K562 (cell line): ENCODE data around the gene KMT2E. TPM values are rescaled to one million over a fixed set of nuclear protein-coding genes. Genes with fewer than 3 reads are reported as not detected.

Source experiments
- CEBPG ChIP-seq, 3 experiments: fragments of 200-800 bp in 1 of 3; sonication (Bioruptor generic) in 1 of 3; sonication (generic) in 1 of 3; formaldehyde crosslinking in 1 of 3; IDR thresholded peaks in 2 of 3; conservative IDR thresholded peaks in 1 of 3; 2 replicates each; pipeline versions ENCODE4 v1.6.1 to v1.8.0; 2016 to 2022; ENCODE audit warnings: missing compliant biosample characterization in 2 of 3, missing genetic modification characterization in 2 of 3, mild to moderate bottlenecking in 1 of 3, missing genetic modification reagents in 1 of 3
- CREB1 ChIP-seq, 2 experiments: sonication (generic) in 1 of 2; formaldehyde crosslinking in 1 of 2; IDR thresholded peaks; 2 replicates each; pipeline versions ENCODE4 v1.6.1 to v1.8.0; 2012 to 2022; ENCODE audit warnings: inconsistent platforms in 1 of 2, mild to moderate bottlenecking in 1 of 2, missing genetic modification reagents in 1 of 2, moderate library complexity in 1 of 2
- GATA2 ChIP-seq: sonication (generic); formaldehyde crosslinking; IDR thresholded peaks from 2 replicates; pipeline ENCODE4 v1.4.0; 2020; ENCODE audit warnings: mild to moderate bottlenecking, missing genetic modification reagents
- KAT8 ChIP-seq: fragments of 450-650 bp; IDR thresholded peaks from 2 replicates; pipeline ENCODE4 v1.6.1; 2016; ENCODE audit warnings: low read depth, mild to moderate bottlenecking
- MCM5 ChIP-seq: fragments of 450-650 bp; IDR thresholded peaks from 2 replicates; pipeline ENCODE4 v1.6.1; 2016; ENCODE audit warnings: low read depth
- NFATC3 ChIP-seq: fragments of 450-650 bp; IDR thresholded peaks from 2 replicates; pipeline ENCODE4 v1.6.1; 2017; ENCODE audit warnings: mild to moderate bottlenecking
- RAD21 ChIP-seq, 2 experiments: fragments of 250-450 bp in 1 of 2; fragments of 450-650 bp in 1 of 2; sonication (Bioruptor Pico) in 1 of 2; formaldehyde crosslinking in 1 of 2; IDR thresholded peaks in 1 of 2; conservative IDR thresholded peaks in 1 of 2; 2 replicates each; pipeline versions ENCODE4 v1.4.0 to v1.8.0; 2020 to 2022; ENCODE audit warnings: mild to moderate bottlenecking in 2 of 2, moderate library complexity in 1 of 2
- SIN3B ChIP-seq: fragments of 450-650 bp; IDR thresholded peaks from 2 replicates; pipeline ENCODE4 v1.6.1; 2017; ENCODE audit warnings: low read depth, mild to moderate bottlenecking, moderate library complexity
- SMAD3 ChIP-seq: fragments of 450-650 bp; formaldehyde crosslinking; conservative IDR thresholded peaks from 2 replicates; pipeline ENCODE4 v1.4.0; 2020; ENCODE audit warnings: mild to moderate bottlenecking
- SNRNP70 ChIP-seq: fragments of 200-400 bp; formaldehyde crosslinking; optimal IDR thresholded peaks from 2 replicates; pipeline ENCODE3; 2017; ENCODE audit warnings: low read depth, low read length
- U2AF2 ChIP-seq: fragments of 200-400 bp; formaldehyde crosslinking; optimal IDR thresholded peaks from 2 replicates; pipeline ENCODE3; 2017; ENCODE audit warnings: low read depth, mild to moderate bottlenecking, low read length
- ZNF444 ChIP-seq: fragments of 250-450 bp; sonication (Bioruptor Pico); IDR thresholded peaks from 2 replicates; pipeline ENCODE4 v1.4.0; 2020; ENCODE audit warnings: mild to moderate bottlenecking, moderate library complexity
- ZNF584 ChIP-seq: fragments of 200-800 bp; sonication (Bioruptor generic); IDR thresholded peaks from 2 replicates; pipeline ENCODE4 v1.6.1; 2016; ENCODE audit warnings: low read depth, mild to moderate bottlenecking, missing genetic modification characterization, missing compliant biosample characterization
- polyA plus RNA-seq, 8 experiments: library from polyadenylated mRNA; depleted of rRNA in 4 of 8; stranded (reverse) in 5 of 8; unstranded in 3 of 8; fragments of >200 nt; fragmentation: Nextera tagmentation in 2 of 8; fragmentation: Illumina TruSeq in 1 of 8; extraction: Ambion mirVana in 2 of 8; extraction: Trizol in 1 of 8; gene quantifications; 2 replicates each; pipeline versions ENCODE4 v1.2.1 to v1.2.3, GENCODE V29; 2011 to 2014; ENCODE audit warnings: inconsistent platforms in 1 of 8, missing spikeins in 1 of 8
- total RNA-seq, 7 experiments: library from RNA; depleted of rRNA in 6 of 7; stranded (reverse); fragments of >200 nt in 6 of 7; fragmentation: Illumina TruSeq in 2 of 7; extraction: Trizol in 2 of 7; gene quantifications; 2 replicates each; pipeline versions ENCODE4 v1.2.1 to v1.2.3, GENCODE V29; 2011 to 2021; ENCODE audit warnings: low replicate concordance in 1 of 7
- TF ChIP-seq, protein P1 (sequence below), 2 experiments: fragments of 150-350 bp in 1 of 2; IDR thresholded peaks; 2 replicates each; pipeline ENCODE4 v1.6.1; 2012 to 2016; ENCODE audit warnings: low read depth in 2 of 2, low read length in 2 of 2, mild to moderate bottlenecking in 1 of 2, moderate library complexity in 1 of 2
- TF ChIP-seq, protein P2 (sequence below): conservative IDR thresholded peaks from 2 replicates; pipeline ENCODE4 v1.6.1; 2011; ENCODE audit warnings: low read depth, mild to moderate bottlenecking, low read length; ENCODE audit not compliant: control insufficient read depth
- TF ChIP-seq, protein P3 (sequence below): fragments of 200-800 bp; sonication (Bioruptor generic); IDR thresholded peaks from 2 replicates; pipeline ENCODE4 v1.6.1; 2017; ENCODE audit warnings: missing genetic modification characterization, missing compliant biosample characterization
- TF ChIP-seq, protein P4 (sequence below): fragments of 250-450 bp; sonication (Bioruptor Pico); IDR thresholded peaks from 2 replicates; pipeline ENCODE4 v1.8.0; 2021; ENCODE audit warnings: moderate library complexity, mild to moderate bottlenecking, inconsistent platforms

The KMT2E gene
- total and polyA plus RNA-seq, 9 of the 15 experiments (the other 6 are each of a cell fraction or from before 2014, with no cell fraction given) = 8.9 to 55.3 (median 38.1) TPM

DNA sequence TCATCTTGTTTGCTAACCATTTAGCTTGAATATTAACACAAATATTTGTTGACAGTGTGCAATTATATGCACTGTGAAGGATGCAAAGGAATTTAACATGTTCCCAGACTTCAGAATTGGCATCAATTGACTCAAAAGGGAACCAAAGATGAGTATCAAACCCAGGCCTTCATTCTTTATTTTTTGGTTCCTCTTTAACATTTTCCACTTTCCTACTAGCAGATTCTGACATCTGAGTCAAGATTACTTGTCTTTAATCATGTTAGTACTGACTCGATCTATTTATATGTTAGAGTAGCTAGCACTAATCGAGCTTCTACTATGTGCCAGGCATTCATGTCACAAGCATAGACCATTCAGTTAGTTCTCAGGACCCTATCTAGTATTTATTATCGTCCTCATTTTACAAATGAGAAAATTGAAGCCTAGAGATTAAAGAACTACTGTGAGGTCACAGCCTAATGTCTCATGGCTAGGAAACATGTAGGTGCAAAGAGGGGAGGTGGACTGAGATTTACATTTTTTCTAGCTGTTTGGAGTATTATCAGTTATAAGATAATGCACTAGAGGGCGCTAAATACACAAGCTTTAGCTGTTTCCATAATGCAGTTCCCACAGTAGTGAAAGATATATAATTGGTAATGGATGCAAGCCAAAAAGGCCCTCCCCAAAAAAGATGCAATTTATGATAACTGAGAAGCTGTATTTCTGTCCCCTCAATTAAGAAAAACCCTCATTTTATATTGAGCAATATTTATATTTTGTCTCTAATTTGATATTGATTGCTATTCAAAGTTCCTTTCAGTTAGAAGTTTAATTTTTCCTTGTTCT lies 32.9 kb upstream of the KMT2E start (continued):
- TF ChIP-seq GATA2 (CRISPR knock-in tag) (0 out of 2 replicates have a peak, but pooled peaks have one; percentile 24), CEBPG (CRISPR knock-in tag; IDR thresholded peaks at IDR 0.05) (no peak), CEBPG (tag; conservative IDR thresholded peaks at IDR 0.05 in 1 of 2, IDR thresholded peaks at IDR 0.05 in 1 of 2) (peak; percentile 70 to 78), KAT8 (0 out of 2 replicates have a peak, but pooled peaks have one; percentile 17), ZNF584 (no peak), U2AF2 (no peak), NFATC3 (0 out of 2 replicates have a peak, but pooled peaks have one; percentile 24), MCM5 (no peak), CREB1 (IDR thresholded peaks at IDR 0.05) (no peak), CREB1 (CRISPR knock-in tag; IDR thresholded peaks at IDR 0.05) (no peak), SNRNP70 (no peak), SMAD3 (no peak), ZNF444 (0 out of 2 replicates have a peak, but pooled peaks have one; percentile 31), SIN3B (0 out of 2 replicates have a peak, but pooled peaks have one; percentile 22), RAD21 (CRISPR knock-in tag; conservative IDR thresholded peaks at IDR 0.05 in 1 of 2, IDR thresholded peaks at IDR 0.05 in 1 of 2) (peak; percentile 96 to 97)
- TF ChIP-seq, protein P1, sequence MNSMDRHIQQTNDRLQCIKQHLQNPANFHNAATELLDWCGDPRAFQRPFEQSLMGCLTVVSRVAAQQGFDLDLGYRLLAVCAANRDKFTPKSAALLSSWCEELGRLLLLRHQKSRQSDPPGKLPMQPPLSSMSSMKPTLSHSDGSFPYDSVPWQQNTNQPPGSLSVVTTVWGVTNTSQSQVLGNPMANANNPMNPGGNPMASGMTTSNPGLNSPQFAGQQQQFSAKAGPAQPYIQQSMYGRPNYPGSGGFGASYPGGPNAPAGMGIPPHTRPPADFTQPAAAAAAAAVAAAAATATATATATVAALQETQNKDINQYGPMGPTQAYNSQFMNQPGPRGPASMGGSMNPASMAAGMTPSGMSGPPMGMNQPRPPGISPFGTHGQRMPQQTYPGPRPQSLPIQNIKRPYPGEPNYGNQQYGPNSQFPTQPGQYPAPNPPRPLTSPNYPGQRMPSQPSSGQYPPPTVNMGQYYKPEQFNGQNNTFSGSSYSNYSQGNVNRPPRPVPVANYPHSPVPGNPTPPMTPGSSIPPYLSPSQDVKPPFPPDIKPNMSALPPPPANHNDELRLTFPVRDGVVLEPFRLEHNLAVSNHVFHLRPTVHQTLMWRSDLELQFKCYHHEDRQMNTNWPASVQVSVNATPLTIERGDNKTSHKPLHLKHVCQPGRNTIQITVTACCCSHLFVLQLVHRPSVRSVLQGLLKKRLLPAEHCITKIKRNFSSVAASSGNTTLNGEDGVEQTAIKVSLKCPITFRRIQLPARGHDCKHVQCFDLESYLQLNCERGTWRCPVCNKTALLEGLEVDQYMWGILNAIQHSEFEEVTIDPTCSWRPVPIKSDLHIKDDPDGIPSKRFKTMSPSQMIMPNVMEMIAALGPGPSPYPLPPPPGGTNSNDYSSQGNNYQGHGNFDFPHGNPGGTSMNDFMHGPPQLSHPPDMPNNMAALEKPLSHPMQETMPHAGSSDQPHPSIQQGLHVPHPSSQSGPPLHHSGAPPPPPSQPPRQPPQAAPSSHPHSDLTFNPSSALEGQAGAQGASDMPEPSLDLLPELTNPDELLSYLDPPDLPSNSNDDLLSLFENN (IDR thresholded peaks at IDR 0.05; ENCODE audit: low read depth in 2 of 2, low read length in 2 of 2) = no peak
- TF ChIP-seq, protein P2, sequence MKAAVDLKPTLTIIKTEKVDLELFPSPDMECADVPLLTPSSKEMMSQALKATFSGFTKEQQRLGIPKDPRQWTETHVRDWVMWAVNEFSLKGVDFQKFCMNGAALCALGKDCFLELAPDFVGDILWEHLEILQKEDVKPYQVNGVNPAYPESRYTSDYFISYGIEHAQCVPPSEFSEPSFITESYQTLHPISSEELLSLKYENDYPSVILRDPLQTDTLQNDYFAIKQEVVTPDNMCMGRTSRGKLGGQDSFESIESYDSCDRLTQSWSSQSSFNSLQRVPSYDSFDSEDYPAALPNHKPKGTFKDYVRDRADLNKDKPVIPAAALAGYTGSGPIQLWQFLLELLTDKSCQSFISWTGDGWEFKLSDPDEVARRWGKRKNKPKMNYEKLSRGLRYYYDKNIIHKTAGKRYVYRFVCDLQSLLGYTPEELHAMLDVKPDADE = no peak
- TF ChIP-seq, protein P3, sequence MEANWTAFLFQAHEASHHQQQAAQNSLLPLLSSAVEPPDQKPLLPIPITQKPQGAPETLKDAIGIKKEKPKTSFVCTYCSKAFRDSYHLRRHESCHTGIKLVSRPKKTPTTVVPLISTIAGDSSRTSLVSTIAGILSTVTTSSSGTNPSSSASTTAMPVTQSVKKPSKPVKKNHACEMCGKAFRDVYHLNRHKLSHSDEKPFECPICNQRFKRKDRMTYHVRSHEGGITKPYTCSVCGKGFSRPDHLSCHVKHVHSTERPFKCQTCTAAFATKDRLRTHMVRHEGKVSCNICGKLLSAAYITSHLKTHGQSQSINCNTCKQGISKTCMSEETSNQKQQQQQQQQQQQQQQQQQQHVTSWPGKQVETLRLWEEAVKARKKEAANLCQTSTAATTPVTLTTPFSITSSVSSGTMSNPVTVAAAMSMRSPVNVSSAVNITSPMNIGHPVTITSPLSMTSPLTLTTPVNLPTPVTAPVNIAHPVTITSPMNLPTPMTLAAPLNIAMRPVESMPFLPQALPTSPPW (CRISPR knock-in tag) = peak; percentile 44
- TF ChIP-seq, protein P4, sequence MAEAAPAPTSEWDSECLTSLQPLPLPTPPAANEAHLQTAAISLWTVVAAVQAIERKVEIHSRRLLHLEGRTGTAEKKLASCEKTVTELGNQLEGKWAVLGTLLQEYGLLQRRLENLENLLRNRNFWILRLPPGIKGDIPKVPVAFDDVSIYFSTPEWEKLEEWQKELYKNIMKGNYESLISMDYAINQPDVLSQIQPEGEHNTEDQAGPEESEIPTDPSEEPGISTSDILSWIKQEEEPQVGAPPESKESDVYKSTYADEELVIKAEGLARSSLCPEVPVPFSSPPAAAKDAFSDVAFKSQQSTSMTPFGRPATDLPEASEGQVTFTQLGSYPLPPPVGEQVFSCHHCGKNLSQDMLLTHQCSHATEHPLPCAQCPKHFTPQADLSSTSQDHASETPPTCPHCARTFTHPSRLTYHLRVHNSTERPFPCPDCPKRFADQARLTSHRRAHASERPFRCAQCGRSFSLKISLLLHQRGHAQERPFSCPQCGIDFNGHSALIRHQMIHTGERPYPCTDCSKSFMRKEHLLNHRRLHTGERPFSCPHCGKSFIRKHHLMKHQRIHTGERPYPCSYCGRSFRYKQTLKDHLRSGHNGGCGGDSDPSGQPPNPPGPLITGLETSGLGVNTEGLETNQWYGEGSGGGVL (CRISPR knock-in tag) = no peak
